ENCODE measurements around the gene GGA3.

GGA3 gene

GRCh38 chr17:75244133-75244866 is 17.1 kb downstream of the GGA3 start:
- DNase-seq = no peak

GRCh38 chr17:75242461-75243042 is 18.9 kb downstream of the GGA3 start:
- no peak for DNase-seq

GRCh38 chr17:75241996-75242460 is 19.4 kb downstream of the GGA3 start:
- no peak for DNase-seq

GRCh38 chr17:75241502-75241901 is 19.9 kb downstream of the GGA3 start:
- DNase-seq = no peak

- no peak for DNase-seq
Measured at GRCh38 chr17:75241143-75241430, 20.3 kb downstream of the GGA3 start.

- no peak for DNase-seq
Measured at GRCh38 chr17:75240394-75241142, 20.8 kb downstream of the GGA3 start.

GRCh38 chr17:75239778-75240393 is 21.5 kb downstream of the GGA3 start:
- no peak for DNase-seq

GRCh38 chr17:75239214-75239613 is 22.2 kb downstream of the GGA3 start:
- no peak for DNase-seq

- peak; percentile 12 for DNase-seq
Measured at GRCh38 chr17:75238684-75239191, 22.7 kb downstream of the GGA3 start.

GRCh38 chr17:75238020-75238580 is 23.3 kb downstream of the GGA3 start:
- DNase-seq = no peak

- DNase-seq = no peak
Measured at GRCh38 chr17:75237100-75238014, 24.0 kb downstream of the GGA3 start.

GRCh38 chr17:75232786-75233185 is 28.6 kb downstream of the GGA3 start:
- no peak for DNase-seq

GRCh38 chr17:75231741-75232464 is 29.5 kb downstream of the GGA3 start:
- no peak for DNase-seq

GRCh38 chr17:75231071-75231470 is 30.3 kb downstream of the GGA3 start:
- no peak for DNase-seq

GRCh38 chr17:75228847-75229246 is 32.6 kb downstream of the GGA3 start:
- DNase-seq = no peak

GRCh38 chr17:75228305-75228704 is 33.1 kb downstream of the GGA3 start:
- DNase-seq = no peak

GRCh38 chr17:75227729-75228128 is 33.7 kb downstream of the GGA3 start:
- no peak for DNase-seq

GRCh38 chr17:75225016-75225415 is 36.4 kb downstream of the GGA3 start:
- no peak for DNase-seq

GRCh38 chr17:75219815-75220214 is 41.6 kb downstream of the GGA3 start:
- no peak for DNase-seq

- DNase-seq = no peak
Measured at GRCh38 chr17:75218131-75218530, 43.3 kb downstream of the GGA3 start.

GRCh38 chr17:75209061-75209460 is 52.3 kb downstream of the GGA3 start:
- DNase-seq = no peak
